HT-29 (cell line): Measurements from ENCODE around the gene ARMC9. TPM values are rescaled to one million over a fixed set of nuclear protein-coding genes. Genes with fewer than 3 reads are reported as not detected.

Experiments used
- DNase-seq: peaks from one replicate; pipeline ENCODE4 v3.0.0-alpha.2; 2015; ENCODE audit warnings: low spot score
- total RNA-seq: library from RNA; depleted of rRNA; stranded (reverse); fragments of >200 nt; shearing (Covaris generic); gene quantifications from 2 replicates; pipeline ENCODE4 v1.2.3, GENCODE V29; 2014

ARMC9 gene
- total RNA-seq, 1 experiment from 2014 or later: 29.7 TPM

DNA sequence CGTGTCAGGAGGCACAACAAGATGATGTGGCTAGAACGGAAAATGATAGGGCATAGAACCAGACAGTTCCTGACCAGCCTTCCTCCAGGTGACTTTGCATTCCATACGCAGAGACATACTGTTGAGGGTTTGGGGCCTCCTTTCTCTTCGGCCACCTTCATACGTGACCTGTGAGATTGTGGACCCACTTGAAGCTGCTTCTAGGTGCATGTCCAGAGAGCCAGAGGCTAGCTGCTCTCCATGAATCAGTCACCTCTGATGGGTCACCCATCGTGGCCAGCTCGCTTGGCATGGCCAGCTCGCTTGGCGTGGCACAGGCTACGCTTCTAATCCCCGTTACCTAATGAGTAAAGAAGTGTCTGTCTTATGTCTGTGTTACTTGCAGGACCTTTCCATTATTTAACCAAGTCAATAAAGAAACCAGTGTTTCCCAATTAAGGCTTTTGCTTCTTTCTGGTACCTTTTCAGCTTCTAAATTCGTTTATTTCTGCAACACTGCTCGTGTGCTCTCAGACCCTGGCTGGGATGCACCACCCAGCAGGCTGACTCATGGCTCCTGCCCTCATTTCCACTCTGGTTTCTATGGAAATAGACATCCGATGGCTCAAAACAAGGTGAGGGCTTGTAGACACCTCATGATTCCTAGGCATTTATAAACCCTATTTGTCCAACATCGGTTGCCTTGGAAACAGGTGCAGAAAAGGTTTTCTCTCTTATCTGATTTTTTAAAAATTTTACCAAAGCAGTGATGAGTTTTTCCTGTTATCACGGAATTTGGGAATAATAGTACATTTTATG, 110.4 kb downstream of the ARMC9 start:
- DNase-seq: peak; percentile 45

- DNase-seq: no peak
Measured at GRCh38 chr2:231312066-231312465, 113.6 kb downstream of the ARMC9 start.

DNA sequence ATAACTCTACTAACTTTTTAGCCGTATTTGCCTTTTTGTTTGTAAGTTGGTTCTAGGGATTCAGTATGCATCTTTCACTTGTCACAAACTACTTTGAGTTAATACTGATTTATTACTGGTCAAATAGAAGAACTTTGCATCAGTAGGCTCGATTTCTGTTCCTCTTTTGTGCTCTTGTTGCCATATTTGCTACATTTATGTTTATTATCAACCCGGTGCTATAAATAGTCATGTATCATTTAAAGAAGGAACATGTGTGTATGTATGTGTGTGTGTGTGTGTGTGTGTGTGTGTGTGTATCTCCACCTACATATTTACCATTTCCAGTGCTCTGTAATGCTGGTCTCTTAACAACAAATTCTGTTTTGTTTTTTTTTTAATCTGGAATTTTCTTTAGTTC, 117.5 kb downstream of the ARMC9 start:
- no peak for DNase-seq

GRCh38 chr2:231317579-231317978, 119.1 kb downstream of the ARMC9 start:
- no peak for DNase-seq

DNA sequence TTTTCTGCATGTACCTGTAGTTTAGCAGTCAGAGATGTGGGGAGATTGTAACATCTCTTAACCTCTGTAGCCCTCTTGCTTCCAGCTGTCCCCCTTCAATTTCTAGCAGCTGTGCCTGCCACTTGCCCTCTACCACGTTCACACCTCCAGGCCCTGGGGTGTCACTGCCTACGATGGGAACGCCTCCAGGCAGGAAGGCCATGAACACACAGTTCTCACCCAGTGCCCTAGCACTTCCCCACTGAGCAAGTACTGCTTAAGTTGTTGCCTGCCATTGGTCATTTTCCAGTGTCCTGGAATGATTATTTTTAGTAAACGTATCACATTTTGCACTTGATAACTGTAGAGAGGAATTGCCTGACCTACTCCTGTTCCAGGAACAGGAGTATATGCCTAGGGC, 120.0 kb downstream of the ARMC9 start:
- DNase-seq: no peak

- no peak for DNase-seq
Measured at GRCh38 chr2:231318954-231319353, 120.5 kb downstream of the ARMC9 start.

GRCh38 chr2:231319867-231320266, 121.4 kb downstream of the ARMC9 start:
- no peak for DNase-seq

DNA sequence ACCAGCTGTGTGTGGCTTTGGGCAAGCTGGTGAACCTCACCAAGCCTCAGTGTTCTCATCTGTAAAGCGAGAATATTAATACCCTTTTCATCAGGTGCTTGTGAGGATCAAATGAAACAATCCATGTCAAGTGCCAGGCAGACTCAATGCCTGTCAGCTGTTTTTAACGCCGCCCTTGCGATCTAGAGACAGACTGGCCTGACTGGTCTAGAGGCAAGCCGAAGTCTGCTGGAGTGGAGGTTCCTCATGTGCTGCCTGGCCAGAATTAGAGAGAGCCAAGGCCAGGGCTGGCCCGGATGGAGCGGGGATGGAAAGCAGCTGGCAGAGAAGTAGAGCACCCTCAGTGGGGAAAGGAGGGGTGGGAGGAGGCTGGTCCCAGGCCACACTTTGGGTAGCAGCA, 122.6 kb downstream of the ARMC9 start:
- no peak for DNase-seq

DNA sequence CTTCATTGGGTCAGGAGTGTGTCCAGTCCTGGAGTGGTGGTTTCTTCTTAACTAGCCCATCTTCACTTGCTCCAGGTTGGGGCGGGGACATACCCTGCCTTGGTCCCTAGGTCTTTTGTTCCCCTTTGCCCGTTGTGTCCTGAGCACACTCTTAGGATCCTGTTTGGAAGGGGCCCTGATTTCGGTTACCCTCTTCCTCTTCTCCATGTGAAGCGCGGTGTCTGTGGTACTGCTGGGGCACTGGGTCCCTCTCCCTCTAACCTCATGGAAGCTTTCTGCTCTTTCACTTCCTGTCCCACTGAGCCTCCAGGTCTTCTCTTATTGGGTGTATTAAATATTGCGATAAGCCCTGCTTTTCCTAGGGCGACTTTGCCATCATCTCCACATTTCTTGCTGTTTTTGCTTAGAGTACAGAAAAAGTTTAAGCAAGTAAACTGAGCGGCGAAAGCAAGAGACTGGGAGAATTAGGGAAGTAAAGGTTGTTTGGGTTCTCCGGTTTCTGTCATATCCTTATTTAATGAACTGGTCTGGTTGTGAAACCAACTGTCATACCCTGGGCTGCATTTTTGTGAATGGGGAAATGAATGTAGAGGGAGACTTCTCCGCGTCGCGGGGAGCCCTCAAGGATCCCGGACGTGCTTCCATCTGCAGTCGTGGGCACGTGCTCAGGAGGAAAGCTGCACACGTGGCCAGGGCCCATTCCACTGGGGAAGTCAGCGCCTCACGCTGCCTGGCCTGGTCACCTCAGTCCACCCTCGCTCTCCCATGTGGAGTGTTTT, 123.3 kb downstream of the ARMC9 start:
- DNase-seq: no peak

DNA sequence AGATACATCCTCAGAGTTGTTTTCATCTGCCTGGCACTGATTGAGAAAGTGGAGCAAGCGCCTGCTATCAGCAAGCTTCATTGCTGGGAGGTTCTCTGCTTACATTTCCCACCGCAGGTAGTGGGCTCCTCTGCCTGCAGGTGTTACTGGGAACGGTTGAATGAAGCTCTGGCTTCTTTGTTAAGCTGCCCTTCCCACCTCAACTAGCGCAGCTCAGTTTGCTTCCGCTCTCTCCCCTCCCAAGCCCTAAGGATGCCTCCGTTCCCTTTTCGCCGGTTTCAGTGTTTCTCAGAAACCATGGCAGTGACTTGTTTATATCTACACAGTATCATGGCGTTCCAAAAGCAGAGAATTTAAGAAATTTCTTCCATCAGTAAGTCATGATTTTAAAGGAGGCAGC, 124.9 kb downstream of the ARMC9 start:
- DNase-seq: no peak

DNA sequence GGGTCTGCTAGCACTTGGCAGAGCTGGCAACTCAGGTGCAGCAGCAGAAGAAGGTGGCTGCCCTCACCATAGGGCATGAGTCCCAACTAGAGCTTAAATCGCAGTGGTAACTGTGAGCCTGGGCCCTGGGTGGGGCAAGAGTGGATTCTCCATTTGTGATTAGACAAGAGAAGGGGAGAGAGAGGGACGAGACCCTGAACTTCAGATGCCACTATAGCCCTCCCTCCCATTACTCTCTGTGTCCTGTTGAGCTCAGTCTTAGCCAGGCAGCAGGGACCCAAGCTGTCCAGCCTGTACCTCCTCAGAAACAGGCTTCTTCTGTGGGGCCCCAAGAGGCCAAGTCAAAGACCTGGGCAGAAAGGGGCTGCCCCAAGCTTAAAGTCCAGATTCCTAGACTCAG, 127.4 kb downstream of the ARMC9 start:
- no peak for DNase-seq

DNA sequence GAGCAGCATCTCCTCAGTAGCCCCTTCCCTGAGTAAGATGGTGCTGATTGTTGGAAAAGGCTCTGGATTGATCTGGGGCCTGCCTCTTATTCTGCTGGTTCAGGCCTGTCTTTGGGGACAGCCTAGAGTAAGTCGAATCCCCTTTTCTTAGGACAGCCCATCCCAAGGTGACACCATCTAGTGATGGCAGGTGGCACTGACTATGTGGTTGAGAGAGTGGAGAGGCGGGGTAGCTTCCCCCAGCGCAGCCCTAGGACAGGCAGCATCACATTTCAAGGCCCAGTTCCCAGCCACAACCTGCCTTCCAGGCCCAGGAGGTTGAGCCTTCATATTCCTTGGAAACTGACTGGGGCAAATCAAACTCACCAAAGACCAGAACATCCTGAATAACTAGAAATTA, 128.0 kb downstream of the ARMC9 start:
- no peak for DNase-seq

DNA sequence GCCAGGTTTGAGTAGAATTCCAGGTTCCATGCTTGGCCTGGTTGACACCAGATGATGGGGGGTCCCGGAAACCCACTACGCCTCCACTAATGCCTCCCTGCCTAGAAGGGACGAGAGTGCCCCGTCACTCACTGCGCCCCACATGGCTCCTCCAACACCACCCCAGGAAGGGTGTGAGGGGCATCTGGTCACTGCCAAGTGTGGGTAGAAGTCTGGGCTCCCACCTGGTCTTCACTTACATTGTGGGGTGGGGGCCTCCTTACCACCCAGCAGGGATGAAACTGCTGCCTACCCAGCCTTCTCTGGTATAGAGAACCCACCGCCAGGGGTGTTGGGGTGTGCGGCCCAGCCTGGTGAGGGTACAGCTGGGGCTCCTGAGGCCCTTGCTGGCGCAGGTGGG, 131.9 kb downstream of the ARMC9 start:
- no peak for DNase-seq

GRCh38 chr2:231331533-231331932, 133.1 kb downstream of the ARMC9 start:
- DNase-seq: no peak

DNA sequence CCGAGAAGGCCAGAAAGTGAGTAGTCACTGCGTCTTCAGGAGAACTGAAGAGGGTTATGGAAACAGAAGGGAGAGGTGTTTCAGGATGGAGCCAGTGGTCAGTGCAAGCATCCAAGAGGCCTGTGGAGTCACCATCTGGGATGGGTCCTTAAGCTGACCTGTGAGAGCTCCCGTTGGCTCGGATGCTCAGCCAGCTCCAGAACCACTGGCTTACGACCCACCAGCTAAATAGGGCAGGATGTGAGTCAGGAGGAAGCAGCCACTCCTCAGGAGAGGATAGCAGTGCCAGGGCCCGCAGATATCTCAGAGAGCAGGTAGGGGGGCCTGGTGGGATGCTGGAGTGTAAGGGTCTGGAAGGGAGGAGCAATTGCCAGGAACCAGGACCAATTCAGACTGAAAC, 134.0 kb downstream of the ARMC9 start:
- DNase-seq: no peak

GRCh38 chr2:231332872-231333500, 134.6 kb downstream of the ARMC9 start:
- no peak for DNase-seq

DNA sequence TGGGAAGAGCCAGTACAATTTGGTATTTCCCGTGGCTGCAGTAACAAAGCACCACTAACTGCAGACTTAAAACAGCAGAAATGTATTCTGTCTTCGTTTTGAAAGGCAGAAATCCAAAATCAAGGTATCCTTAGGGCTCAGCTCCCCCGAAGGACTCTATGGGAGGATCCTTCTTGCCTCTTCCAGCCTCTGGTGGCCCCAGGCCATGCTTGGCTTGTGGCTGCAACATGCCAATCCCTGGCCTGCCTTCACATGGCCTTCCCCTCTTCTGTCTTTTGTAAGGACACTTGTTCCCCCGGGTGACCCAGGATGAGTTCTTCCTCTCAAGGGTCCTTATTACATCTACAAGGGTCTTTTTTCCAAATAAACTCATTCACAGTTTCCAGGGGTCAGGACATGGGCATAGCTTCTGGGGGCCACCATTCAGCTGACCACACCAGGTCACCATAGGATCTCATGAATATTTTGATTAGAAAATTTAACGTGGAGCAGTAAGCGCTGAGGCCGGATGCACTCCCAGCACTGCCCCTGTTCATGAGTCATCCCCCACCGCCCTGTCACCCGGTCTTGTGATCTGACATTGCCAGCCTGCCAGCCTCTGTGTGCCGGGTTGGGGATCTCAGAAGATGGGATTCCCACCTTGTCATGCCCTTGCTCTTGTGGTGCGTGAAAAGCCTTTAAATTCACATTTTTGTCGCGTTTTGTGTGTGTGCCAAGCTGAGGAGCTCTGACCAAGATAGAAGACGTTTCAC, 135.9 kb downstream of the ARMC9 start:
- DNase-seq: peak; percentile 51

DNA sequence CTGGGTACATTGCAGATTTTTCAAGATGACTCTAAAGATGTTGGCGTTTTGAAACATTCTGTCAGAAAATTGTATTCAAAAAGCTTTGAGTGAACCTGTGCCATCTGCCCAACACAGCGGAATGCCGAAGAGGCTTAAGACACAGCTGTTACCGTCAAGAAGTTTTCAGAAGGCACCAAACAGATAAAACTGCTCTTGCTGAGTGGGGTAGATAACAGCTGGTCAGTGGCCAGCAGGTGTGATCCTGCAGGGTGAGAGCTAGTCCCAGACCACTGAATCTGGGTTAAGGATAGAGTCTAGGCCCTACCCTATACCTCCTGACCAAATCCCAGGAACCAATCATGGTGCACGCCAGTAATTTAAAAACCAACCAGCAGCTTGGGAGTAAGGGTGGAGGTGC, 136.6 kb downstream of the ARMC9 start:
- no peak for DNase-seq

- DNase-seq: no peak
Measured at GRCh38 chr2:231335591-231335990, 137.2 kb downstream of the ARMC9 start.

- no peak for DNase-seq
Measured at GRCh38 chr2:231336236-231336635, 137.8 kb downstream of the ARMC9 start.

DNA sequence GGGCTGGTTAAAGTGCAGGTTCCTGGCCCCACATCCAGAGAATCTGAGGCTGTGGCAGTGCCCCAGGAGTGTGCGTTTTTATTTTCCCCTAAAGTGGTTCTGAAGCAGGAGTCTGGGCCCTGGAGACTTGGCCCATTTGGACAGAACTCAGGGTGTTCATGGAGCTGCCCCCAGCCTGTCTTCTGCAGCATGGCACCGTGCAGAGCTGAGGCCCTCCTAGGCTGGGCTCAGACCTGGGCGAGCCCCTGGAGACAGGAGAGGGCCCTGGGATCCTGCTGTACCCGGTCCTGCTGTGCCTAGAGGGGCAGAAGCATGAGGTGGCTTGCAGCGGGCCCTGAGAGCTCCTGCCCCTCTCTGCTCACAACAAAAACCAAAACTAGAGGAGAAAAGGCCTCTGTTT, 138.3 kb downstream of the ARMC9 start:
- DNase-seq: no peak
